LNCaP clone FGC (cell line): Measurements from ENCODE around the gene KLK4.

Experiments
- DNase-seq: peaks from one replicate; pipeline ENCODE4 v3.0.0-alpha.2; 2011; ENCODE audit warnings: low read depth
- H3K4me3 ChIP-seq: 2 replicates; pipeline ENCODE4 v1.5.1; 2011; ENCODE audit warnings: mild to moderate bottlenecking, low read depth, low read length, control low read depth
- CTCF ChIP-seq: IDR thresholded peaks from 2 replicates; pipeline ENCODE4 v1.5.1; 2012; ENCODE audit warnings: mild to moderate bottlenecking; ENCODE audit not compliant: control insufficient read depth, insufficient read depth; ENCODE audit errors: extremely low read depth

The KLK4 gene, protein sequence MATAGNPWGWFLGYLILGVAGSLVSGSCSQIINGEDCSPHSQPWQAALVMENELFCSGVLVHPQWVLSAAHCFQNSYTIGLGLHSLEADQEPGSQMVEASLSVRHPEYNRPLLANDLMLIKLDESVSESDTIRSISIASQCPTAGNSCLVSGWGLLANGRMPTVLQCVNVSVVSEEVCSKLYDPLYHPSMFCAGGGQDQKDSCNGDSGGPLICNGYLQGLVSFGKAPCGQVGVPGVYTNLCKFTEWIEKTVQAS

GRCh38 chr19:50911206-50912101 is at the start of gene KLK4:
Gene KLK4, minus strand, starts transcription at chr19:50911395. Its CDS starts 657 bp downstream, at chr19:50910738.
- TF ChIP-seq CTCF, result no peak
- no peak for DNase-seq
- H3K4me3 ChIP-seq, result no peak within 1 kb of the TSS

DNA sequence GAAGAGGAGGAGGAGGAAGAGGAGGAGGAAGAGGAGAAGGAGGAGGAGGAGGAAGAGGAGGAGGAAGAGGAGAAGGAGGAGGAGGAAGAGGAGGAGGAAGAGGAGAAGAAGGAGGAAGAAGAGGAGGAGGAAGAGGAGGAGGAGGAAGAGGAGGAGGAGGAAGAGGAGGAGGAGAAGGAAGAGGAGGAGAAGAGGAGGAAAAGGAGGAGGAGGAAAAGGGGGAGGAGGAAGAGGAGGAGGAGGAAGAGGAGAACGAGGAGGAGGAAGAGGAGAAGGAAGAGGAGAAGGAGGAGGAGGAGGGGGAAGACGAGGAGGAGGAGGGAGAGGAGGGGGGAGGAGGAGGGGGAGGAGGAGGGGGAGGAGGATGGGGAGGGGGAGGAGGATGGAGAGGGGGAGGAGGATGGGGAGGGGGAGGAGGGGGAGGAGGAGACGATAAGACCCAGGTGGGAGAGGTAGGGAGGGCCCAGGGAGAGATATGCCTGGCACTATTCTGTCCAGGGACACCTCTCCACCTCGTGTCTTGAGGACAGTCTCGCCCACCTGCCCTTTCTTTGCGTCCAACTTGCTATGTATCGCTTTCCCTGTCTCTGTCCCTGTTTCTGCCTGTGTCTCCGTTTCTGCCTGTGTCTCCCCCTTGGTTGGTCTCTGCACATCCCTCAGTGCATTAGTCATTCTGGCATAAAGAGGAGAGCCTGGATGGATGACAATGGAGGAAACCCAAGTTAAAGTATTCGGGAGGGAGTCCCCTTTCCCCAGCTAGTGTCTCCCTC is 48.7 kb upstream of the KLK4 start:
- no peak for TF ChIP-seq CTCF
- no peak for DNase-seq
- H3K4me3 ChIP-seq, result no peak overlapping the region

- no peak for TF ChIP-seq CTCF
Observed at GRCh38 chr19:50957587-50957986, 46.4 kb upstream of the KLK4 start.

GRCh38 chr19:50952910-50953309 is 41.7 kb upstream of the KLK4 start, which contains the start of gene KLK5:
Gene KLK5, minus strand, starts transcription at chr19:50953038. Its CDS starts 381 bp downstream, at chr19:50952657.
- no peak for TF ChIP-seq CTCF
- no peak within 1 kb of the TSS for H3K4me3 ChIP-seq
- DNase-seq, result no peak

More at GRCh38 chr19:50957587-50957986, 46.4 kb upstream of the KLK4 start:
- no peak overlapping the region for H3K4me3 ChIP-seq
- DNase-seq, result no peak

- H3K4me3 ChIP-seq, result no peak overlapping the region
- TF ChIP-seq CTCF, result no peak
- no peak for DNase-seq
Observed at GRCh38 chr19:50949861-50950260, 38.7 kb upstream of the KLK4 start.

DNA sequence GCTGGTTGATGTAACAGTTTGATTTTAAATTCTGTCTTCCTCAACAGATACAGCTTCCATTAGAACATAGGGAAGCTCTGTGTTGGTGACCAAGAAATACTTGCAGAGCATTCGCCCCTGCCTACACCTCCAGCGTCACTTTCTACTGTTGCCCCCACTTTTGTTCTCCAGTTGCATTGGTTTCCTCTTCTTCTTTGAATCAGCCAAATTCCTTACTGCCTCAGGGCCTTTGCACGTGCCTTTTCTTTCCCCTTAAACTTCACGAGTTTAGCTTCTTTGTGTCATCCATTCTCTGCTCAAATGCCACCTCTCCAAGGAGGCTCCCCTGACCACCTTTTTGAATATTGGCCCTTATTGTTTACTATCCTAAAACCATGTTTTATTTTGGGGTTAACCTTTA is 35.9 kb upstream of the KLK4 start:
- TF ChIP-seq CTCF, result no peak
- no peak for DNase-seq
- no peak overlapping the region for H3K4me3 ChIP-seq
